GM18858 (cell line): ENCODE data around the gene SLC37A4.
A peak's percentile ranks its signal among the peaks of the same experiment; 100 is the strongest.
"Not testable (repeated sequence)": the region's sequence is repeated elsewhere in the genome, so short reads cannot be mapped to it uniquely, and the experiment has no call there.

Experiments
- ATAC-seq: cut with Tn5 transposase; IDR thresholded peaks from one replicate; pipeline ENCODE4 v1.9.1; 2021; ENCODE audit not compliant: unreplicated experiment

The SLC37A4 gene

DNA sequence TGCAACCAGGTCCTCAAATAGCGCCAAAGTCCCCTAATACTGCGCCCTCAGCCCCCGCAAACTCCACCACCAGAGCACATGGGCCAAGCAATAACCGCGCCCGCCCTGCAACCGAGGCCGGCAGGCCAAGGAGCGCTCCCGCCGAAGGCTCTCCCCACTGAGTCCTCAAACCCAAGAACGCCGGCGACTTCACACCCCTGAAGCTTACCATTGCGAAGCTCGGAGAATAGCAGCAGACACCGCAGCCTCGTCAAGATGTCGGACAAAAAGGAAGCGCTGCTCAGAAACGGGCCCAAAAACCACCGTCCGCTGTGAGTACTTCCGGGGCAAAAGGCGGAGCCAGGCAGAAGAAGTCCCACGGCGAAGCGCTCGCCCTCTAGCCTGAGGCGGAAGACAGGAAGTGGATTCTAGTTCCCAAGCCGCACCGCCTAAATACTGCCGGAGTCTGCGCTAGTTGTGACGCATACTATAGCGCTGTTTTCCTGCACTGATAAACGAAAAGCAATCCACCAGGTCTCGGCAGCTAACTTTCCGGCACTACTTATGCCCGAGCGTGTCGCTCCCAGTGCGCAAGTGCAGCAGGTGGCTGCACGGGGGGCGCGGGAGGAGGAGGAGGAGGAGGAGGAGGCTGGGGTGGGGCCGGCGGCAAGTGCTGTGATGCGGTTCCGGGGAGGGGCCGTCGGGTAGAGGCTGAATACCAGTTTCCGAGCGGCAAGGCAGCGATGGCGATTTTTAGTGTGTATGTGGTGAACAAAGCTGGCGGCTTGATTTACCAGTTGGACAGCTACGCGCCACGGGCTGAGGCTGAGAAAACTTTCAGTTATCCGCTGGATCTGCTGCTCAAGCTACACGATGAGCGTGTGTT is 12.4 kb downstream of the SLC37A4 start, which contains the start of the genes RPS25 and TRAPPC4:
Gene RPS25, minus strand, starts transcription at position 270 of the 865 bp plus-strand sequence. Its CDS starts 59 bp downstream, at position 211.
Gene TRAPPC4, plus strand, starts transcription at position 693 of the 865 bp plus-strand sequence. Its CDS starts 30 bp downstream, at position 723.
- ATAC-seq = peak; percentile 68

DNA sequence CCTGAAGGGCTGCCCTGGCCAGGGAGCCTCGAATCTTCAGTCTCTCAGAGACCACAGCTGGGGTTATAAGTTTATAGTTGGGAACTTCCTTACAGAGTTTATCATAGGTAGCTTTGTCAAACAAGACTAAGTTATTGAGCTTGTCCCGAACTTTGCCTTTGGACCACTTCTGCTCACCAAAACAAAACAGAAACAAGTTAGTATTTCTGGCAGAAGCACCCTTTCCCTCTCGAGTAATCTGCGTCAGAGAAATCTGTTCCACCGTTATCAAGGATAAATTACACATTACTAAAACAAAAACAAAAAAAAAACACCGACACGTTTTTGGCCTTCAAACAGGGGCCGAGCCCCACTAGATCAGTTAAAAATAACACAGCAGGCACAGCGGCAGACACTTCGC is 13.3 kb downstream of the SLC37A4 start:
- ATAC-seq = not testable (repeated sequence)

DNA sequence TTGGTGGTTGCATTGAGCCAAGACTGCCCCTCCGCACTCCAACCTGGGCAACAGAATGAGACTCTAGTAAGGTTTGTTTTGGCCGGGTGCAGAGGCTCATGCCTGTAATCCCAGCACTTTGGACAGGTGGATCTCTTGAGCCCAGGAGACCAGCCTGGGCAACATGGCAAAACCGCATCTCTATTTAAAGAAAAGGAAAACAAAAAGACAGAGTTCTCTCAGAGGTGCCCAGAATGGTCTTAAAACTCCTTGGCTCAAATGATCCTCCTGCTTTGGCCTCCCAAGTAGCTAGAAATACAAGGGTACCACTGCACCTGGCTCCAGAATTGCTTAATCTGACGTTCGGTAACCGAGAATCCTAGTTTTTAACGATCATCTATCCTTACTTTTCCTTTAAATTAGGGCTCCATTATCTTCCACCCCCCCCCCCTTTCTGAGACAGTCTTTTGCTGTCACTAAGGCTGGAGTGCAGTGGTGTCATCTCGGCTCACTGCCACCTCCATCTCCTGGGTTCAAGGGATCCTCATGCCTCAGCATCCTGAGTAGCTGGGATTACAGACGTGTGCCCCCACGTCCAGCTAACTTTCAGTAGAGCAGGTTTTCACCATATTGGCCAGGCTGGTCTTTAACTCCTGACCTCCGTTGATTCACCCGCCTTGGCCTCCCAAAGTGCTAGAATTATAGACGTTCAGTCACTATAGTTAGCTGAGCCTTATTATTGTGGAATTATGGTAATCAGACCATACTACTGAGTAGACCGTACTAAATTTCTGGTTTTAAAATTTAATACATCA is 14.3 kb downstream of the SLC37A4 start:
- no peak for ATAC-seq

GRCh38 chr11:119015054-119015611 is 15.5 kb downstream of the SLC37A4 start:
- ATAC-seq = no peak

- ATAC-seq = no peak
These were observed 16.3 kb downstream of the SLC37A4 start for GRCh38 chr11:119014209-119014924.

DNA sequence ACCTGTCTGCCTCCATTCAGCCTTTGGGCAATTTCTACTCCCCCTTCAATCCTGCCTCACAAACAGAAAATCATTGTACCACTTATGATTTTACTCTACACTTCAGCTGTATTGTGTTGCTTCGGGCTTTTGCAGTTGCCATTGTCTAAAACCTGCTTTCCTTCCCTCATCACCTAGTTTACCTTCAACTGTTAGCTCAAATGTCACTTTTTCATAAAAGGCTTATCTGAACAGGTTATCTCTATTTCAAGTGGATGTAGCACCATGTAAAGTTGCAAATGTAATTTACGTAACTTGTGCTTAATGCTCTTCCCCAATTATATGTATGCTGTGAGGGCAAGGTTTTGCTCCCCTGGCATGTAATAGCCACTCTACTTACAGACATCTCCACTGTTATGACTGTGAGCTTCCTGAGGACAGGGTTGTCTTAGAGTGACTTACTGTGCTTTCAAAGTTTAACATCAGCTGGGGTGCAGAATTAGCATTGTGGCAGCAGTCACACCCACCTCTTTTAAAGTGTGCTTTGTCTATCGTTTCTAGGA is 18.0 kb downstream of the SLC37A4 start:
- ATAC-seq = no peak

GRCh38 chr11:119011476-119012053 is 19.1 kb downstream of the SLC37A4 start:
- no peak for ATAC-seq

GRCh38 chr11:119006656-119007055 is 24.0 kb downstream of the SLC37A4 start:
- no peak for ATAC-seq

DNA sequence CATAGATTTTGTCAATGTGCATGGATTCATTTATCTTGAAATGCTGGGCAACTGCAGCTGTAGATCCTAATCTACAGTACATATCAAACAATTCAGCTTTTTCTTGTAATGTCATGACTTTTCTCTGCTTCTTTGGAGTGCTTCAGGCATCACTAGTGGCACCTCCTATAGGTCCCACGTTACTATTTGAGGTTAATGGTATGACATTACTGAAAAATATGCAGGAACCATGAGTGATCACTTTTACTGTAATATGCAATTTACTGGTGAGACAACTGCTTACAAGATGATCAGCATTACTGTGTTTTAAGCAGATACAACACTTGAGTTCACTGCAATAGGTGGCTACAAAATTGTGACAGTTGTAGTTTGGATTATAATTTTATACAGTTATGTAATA is 29.8 kb downstream of the SLC37A4 start:
- no peak for ATAC-seq

DNA sequence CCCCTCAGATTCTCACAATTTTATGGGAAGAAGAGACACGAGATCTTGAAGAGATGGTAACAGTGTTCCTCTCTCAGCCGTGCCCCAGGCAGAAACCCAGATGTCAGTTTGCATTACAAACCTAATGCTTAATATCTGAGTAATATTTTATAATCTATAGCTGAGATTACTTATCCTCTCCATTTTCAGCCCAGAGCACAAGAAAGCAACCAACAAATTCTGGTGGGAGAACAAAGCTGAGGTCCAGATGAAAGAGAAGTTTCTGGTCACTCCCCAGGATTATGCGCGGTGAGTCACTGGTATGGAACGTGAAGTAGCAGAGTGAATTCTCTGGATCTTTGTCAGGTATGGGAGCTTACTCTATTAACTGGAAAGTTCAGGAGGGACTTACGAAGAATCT is 31.9 kb downstream of the SLC37A4 start:
- ATAC-seq = no peak

- no peak for ATAC-seq
These were observed 32.3 kb downstream of the SLC37A4 start for GRCh38 chr11:118998388-118998717.

GRCh38 chr11:118997627-118998387 is 32.9 kb downstream of the SLC37A4 start, which contains the start of gene CENATAC:
TSS of gene CENATAC (plus strand) at chr11:118998138. CDS start at chr11:118998198, 60 bp downstream.
- peak; percentile 65 for ATAC-seq

DNA sequence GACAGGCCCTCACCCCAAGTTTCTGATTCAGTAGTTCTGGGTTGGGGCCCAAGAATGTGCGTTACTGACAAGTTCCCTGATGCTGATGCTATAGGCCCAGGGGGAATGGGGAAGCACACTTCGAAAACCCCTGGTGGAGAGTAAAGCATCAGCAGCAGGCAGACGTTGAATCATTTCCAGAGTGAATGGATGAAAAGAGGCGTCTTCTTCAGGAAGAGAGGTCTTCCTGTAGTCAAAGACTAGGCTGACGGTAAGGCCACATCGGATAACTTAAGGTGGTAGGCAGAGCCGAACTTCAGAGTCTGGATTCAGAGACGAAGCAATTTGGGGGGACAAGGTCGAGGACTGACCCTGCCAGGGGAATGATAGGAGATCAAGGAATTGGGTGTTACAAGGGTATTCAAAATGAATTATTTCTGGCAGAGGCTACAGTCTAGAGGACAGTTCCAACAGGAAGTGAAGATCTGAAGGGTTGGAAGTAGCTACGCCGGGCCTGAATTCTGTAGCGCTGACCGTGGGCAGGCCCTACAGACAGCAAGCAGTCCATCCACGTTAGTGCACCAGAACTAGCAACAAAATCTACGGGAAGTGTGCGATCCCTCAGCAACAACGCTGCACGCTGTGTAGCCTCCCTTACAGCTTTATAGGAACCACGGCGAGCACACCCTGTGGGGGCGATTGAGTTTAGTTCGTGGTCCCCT is 33.6 kb downstream of the SLC37A4 start:
- no peak for ATAC-seq

- ATAC-seq = not testable (repeated sequence)
These were observed 39.1 kb downstream of the SLC37A4 start for GRCh38 chr11:118991486-118992038.

- ATAC-seq = no peak
These were observed 42.4 kb downstream of the SLC37A4 start for GRCh38 chr11:118988280-118988679.

DNA sequence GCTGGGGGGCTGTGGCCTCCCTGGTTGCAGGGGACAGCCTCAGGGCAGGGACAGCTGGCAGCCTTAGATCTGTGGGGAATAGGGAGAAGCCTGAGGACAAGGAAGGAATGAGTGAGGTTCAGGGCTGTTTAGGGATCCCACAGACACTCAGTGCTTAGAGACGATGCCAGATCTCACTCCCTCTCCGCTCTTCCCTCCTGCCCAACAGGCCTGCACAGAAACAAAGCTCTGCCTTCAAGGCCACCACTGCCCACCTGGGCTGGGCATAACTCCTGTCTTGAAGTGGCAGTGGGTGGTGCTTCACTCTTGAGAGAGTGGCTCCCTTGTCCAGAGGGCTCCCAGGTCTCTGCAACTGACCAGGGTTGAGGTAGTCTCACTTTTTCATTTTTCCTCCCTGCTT is 45.9 kb downstream of the SLC37A4 start:
- ATAC-seq = no peak

GRCh38 chr11:118984337-118984736 is 46.3 kb downstream of the SLC37A4 start:
- not testable (repeated sequence) for ATAC-seq

DNA sequence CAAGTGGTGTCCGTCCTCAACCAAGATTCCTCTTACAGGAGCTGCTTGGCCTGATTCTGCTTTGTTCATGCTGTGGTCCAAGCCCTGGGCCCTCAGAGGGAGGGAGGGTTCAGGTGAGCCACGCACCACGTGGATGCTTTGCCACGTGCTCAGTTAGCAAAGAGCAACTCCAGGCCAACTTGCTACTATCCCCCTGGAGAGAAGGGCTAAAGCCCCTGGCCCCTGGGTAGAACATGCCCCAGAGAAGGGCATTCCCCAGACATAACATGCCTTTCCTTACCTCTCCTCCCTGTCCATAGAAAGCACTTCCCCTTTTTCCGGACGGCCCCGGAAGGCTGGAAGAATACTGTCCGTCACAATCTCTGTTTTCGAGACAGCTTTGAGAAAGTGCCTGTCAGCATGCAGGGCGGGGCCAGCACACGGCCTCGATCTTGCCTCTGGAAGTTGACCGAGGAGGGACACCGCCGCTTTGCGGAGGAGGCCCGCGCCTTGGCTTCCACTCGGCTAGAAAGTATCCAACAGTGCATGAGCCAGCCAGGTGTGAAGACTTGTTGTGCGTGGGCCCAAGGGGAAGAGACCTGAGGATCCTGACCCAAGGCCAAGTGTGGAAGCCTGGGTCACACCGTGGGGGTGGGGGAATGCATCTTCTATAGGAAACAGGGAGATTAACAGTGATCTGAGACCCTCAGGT is 50.3 kb downstream of the SLC37A4 start:
- ATAC-seq = no peak
